Naive thymus-derived CD8-positive, alpha-beta T cell (primary cell): Measurements from ENCODE around the gene ADGRA1. TPM values are rescaled to one million over a fixed set of nuclear protein-coding genes. Genes with fewer than 3 reads are reported as not detected.
A peak's percentile ranks its signal among the peaks of the same experiment; 100 is the strongest.
"Not testable (repeated sequence)": the region's sequence is repeated elsewhere in the genome, so short reads cannot be mapped to it uniquely, and the experiment has no call there.

Source experiments
- ATAC-seq, 2 donors: fragments of 150-1000 bp; cut with Tn5 transposase in 1 of 2; sonication (Bioruptor Pico), chemical (Tn5 transposase) in 1 of 2; 1 replicate in 1 of 2; 2 replicates in 1 of 2; pipeline ENCODE4 v1.10.0; 2021; ENCODE audit warnings: mild to moderate bottlenecking in 2 of 2, moderate library complexity in 2 of 2
- POLR2A ChIA-PET: fragments of 350-600 bp; sonication (Branson Sonifier 250); formaldehyde crosslinking; loops from one replicate; lab custom pipeline; 2021; ENCODE audit warnings: antibody characterized with exemption; lab: Charles Lee
- DNase-seq, 10 donors: peaks; one replicate each; pipeline versions ENCODE4 v3.0.0 to v3.0.0-alpha.2; 2020 to 2022
- H3K27ac Mint-ChIP-seq, 10 donors: one replicate each; pipeline ENCODE4 v1.8.0; 2020 to 2022; ENCODE audit warnings: mild to moderate bottlenecking in 10 of 10, mixed read lengths in 10 of 10, moderate library complexity in 4 of 10, inconsistent platforms in 1 of 10
- H3K27me3 Mint-ChIP-seq, 5 donors: one replicate each; pipeline ENCODE4 v1.8.0; 2021 to 2022; ENCODE audit warnings: mixed read lengths in 5 of 5
- H3K36me3 Mint-ChIP-seq, 3 donors: one replicate each; pipeline ENCODE4 v1.8.0; 2020 to 2022; ENCODE audit warnings: mixed read lengths in 3 of 3, mild to moderate bottlenecking in 2 of 3, inconsistent platforms in 1 of 3
- H3K4me1 Mint-ChIP-seq, 4 donors: one replicate each; pipeline ENCODE4 v1.8.0; 2021 to 2022; ENCODE audit warnings: mixed read lengths in 4 of 4
- H3K4me3 Mint-ChIP-seq, 10 donors: one replicate each; pipeline ENCODE4 v1.8.0; 2020 to 2022; ENCODE audit warnings: mild to moderate bottlenecking in 10 of 10, mixed read lengths in 10 of 10, moderate library complexity in 6 of 10, inconsistent platforms in 1 of 10
- H3K9me3 Mint-ChIP-seq, 9 donors: one replicate each; pipeline ENCODE4 v1.8.0; 2020 to 2022; ENCODE audit warnings: mixed read lengths in 9 of 9, mild to moderate bottlenecking in 3 of 9, inconsistent platforms in 1 of 9, moderate library complexity in 1 of 9
- polyA plus RNA-seq, 3 donors: library from polyadenylated mRNA; unstranded; fragments of 300-500 nt; fragmentation: Illumina TruSeq; gene quantifications; one replicate each; pipeline ENCODE4 v1.2.3, GENCODE V29; 2021
- total RNA-seq, 8 experiments: library from RNA in 2 of 8; stranded (reverse) in 2 of 8; gene quantifications; one replicate each; pipeline ENCODE4 v1.2.3 and lab custom pipeline; 2021 to 2026

ADGRA1 gene
- total and polyA plus RNA-seq, 5 experiments from 2014 or later = not detected

DNA sequence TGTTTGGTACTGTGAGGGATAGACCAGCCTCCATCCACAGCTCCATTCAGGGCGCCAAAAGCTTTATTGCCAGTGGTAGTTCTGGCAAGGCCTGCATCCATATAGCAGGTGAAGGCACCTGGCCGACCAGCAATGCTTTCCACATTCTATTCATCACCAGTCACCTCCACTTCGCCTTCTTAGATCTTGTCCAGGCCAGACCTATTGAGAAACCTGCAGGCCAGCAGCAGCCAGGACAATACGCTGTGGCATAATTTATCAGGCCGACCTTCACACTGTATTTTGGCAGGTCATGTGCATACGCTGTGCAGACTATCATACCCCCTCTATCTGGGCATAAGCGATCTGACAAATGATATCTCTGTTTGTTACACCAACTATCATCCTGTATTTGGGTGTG lies 57.0 kb downstream of the ADGRA1 start:
- Mint-ChIP-seq H3K36me3 (peaks cover 0 to 27% (median 2%) of the 10 kb centered on the region in 3 donors), H3K27ac (no peak overlapping the region), H3K27me3 (peaks cover 43 to 63% (median 52%) of the 10 kb centered on the region in 5 donors), H3K4me1 (peaks cover 2 to 10% (median 5%) of the 10 kb centered on the region in 4 donors), H3K9me3 (peaks cover 4 to 34% (median 11%) of the 10 kb centered on the region in 9 donors), H3K4me3 (no peak overlapping the region)
- POLR2A ChIA-PET = no interaction called here
- DNase-seq (no peak), ATAC-seq (no peak)

DNA sequence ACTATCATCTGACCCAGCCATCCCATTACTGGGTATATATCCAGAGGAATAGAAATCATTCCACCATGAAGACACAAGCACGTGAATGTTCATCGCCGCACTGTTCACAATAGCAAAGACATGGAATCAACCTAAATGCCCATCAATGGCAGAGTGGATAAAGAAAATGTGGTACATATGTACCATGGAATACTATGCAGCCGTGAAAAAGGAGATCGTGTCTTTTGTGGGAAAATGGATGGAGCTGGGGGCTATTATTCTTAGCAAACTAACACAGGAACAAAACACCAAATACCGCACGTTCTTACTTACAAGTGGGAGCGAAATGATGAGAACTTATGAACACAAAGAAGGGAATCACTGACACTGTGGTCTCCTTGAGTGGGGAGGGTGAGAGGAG lies 62.5 kb downstream of the ADGRA1 start:
- peaks cover 35 to 69% (median 50%) of the 10 kb centered on the region in 5 donors for H3K27me3 Mint-ChIP-seq
- no peak for ATAC-seq

DNA sequence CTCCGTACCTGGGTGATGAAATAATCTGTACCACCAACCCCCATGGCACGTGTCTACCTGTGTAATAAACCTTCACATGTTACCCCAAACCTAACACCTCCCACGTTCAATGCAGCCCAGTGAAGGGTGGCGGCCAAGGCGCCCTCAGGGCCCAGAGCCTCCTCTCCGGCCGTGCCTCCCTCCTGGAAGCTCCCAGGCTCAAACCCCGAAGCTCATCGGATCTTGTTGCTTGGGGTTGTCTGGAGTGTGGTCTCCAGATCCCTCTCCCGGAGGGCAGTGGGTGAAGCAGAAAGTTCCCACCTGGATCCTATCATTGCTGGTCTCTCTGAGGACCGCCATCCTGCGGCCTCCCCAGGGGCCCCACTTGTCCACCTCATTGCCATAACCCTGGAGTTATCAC lies 62.9 kb downstream of the ADGRA1 start:
- POLR2A ChIA-PET = no interaction called here
- H3K27me3 Mint-ChIP-seq = peaks cover 33 to 65% (median 48%) of the 10 kb centered on the region in 5 donors

More for the DNA sequence above, 62.5 kb downstream of the ADGRA1 start:
- H3K4me1 Mint-ChIP-seq = no peaks in the 10 kb centered on the region
- H3K4me3 Mint-ChIP-seq = no peak overlapping the region
- POLR2A ChIA-PET = no interaction called here
- peaks cover 0 to 27% (median 2%) of the 10 kb centered on the region in 3 donors for H3K36me3 Mint-ChIP-seq
- H3K27ac Mint-ChIP-seq = no peak overlapping the region
- peaks cover 4 to 43% (median 11%) of the 10 kb centered on the region in 9 donors for H3K9me3 Mint-ChIP-seq
- DNase-seq = no peak

DNA sequence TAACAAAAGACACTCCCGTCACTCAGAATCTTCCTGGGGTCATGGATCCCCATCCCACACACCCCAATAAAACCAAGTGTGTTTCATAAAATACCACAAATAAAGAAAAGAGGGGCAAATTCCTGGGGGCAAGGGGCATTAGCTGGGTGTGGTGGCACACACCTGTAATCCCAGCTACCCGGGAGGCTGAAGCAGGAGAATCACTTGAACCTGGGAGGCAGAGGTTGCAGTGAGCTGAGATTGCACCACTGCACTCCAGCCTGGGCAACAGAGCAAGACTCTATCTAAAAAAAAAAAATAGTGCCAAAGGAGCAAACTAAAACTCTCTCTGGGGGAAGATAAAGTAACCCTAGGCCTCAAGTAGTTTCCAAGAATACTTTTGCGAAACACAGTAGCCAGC lies 63.3 kb downstream of the ADGRA1 start:
- Mint-ChIP-seq H3K36me3 (peaks cover 0 to 27% (median 2%) of the 10 kb centered on the region in 3 donors), H3K27ac (peak overlapping the region in 1 of 10 donors; percentile 11), H3K9me3 (peaks cover 4 to 42% (median 11%) of the 10 kb centered on the region in 9 donors), H3K27me3 (peaks cover 33 to 65% (median 48%) of the 10 kb centered on the region in 5 donors)
- POLR2A ChIA-PET, ATAC-seq, H3K4me3 Mint-ChIP-seq, DNase-seq, H3K4me1 Mint-ChIP-seq: not testable (repeated sequence)

More for the DNA sequence above, 62.9 kb downstream of the ADGRA1 start:
- H3K27ac Mint-ChIP-seq = peak overlapping the region in 1 of 10 donors; percentile 11
- peaks cover 4 to 43% (median 11%) of the 10 kb centered on the region in 9 donors for H3K9me3 Mint-ChIP-seq
- no peak for ATAC-seq
- peaks cover 0 to 27% (median 2%) of the 10 kb centered on the region in 3 donors for H3K36me3 Mint-ChIP-seq
- DNase-seq = no peak
- no peak overlapping the region for H3K4me3 Mint-ChIP-seq
- H3K4me1 Mint-ChIP-seq = no peaks in the 10 kb centered on the region

DNA sequence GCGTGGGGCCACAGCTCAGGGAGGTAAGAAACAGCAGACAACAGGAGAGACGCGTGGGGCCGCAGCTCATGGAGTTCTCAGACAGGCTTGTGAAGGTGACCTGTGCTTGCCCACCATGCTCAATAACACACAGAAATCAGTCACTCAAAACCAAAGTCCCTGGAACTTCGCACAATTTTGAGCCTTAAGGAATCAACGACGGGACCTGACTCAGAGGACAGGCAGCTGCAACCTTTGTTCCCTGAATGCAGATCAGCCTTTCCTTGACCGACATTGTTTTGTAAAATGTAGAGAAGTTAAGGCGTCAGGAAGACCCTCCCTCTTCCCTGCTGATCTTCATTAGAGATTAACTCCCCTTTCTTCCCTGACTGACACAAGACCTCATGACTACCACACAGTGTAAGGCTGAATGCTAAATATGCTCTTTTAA lies 63.8 kb downstream of the ADGRA1 start:
- no peak for ATAC-seq
- POLR2A ChIA-PET = no interaction called here
- Mint-ChIP-seq H3K9me3 (peaks cover 4 to 38% (median 11%) of the 10 kb centered on the region in 9 donors), H3K27me3 (peaks cover 29 to 60% (median 43%) of the 10 kb centered on the region in 5 donors), H3K27ac (no peak overlapping the region), H3K4me3 (no peak overlapping the region), H3K36me3 (peaks cover 0 to 23% (median 2%) of the 10 kb centered on the region in 3 donors), H3K4me1 (no peaks in the 10 kb centered on the region)
- no peak for DNase-seq

DNA sequence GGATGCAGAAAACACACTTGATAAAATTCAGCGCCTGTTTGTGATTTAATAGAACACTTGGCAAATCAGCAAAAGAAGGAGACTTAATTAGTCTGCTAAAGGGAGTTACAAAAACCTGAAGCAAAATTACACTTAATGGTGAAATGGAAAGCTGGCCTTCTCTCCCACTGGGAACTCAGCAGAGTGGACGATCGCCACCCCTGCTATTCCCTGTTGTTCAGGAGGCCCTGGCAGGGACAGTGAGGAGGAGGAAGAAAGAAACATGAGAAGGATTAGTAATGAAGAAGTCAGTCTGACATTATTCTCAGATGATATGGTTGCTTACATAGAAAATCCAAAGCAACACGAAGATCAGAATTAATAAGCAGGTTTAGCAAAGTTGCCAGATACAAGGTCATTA lies 66.7 kb downstream of the ADGRA1 start:
- Mint-ChIP-seq H3K27ac (no peak overlapping the region), H3K4me1 (no peaks in the 10 kb centered on the region), H3K4me3 (no peak overlapping the region), H3K9me3 (peaks cover 0 to 13% (median 0%) of the 10 kb centered on the region in 9 donors), H3K36me3 (no peaks in the 10 kb centered on the region), H3K27me3 (peaks cover 12 to 31% (median 28%) of the 10 kb centered on the region in 5 donors)
- ATAC-seq = no peak
- DNase-seq = no peak
- POLR2A ChIA-PET = no interaction called here

DNA sequence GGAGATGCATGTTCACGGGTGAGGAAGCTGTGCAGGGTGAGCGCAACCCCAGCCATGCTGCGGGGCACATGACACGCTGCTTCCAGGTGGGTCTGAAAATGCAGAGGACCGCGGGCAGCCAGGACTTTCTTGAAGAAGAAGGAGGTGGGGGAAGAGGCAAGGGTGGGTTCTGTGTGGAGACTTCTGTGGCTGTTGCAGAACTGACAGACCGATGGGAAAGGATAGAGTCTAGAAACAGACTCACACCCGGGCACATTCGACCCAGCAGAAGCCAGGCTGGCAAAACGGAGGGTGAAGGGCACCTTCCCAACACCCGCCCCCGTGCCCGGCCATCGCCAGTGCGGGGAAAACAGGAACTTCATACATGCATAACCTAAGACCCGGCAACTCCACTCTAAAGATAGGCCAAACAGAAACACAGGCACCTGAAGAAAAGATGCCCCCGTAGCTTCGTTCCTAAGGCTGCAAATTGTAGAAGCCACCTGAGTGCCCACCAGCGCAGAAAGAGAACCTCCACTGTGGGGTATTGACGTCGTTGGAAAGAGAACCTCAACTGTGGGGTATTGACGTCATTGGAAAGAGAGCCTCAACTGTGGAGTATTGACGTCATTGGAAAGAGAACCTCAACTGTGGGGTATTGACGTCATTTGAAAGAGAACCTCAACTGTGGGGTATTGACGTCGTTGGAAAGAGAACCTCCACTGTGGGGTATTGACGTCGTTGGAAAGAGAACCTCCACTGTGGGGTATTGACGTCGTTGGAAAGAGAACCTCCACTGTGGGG lies 67.5 kb downstream of the ADGRA1 start:
- H3K36me3 Mint-ChIP-seq = no peaks in the 10 kb centered on the region
- no peaks in the 10 kb centered on the region for H3K4me1 Mint-ChIP-seq
- peaks cover 5 to 24% (median 20%) of the 10 kb centered on the region in 5 donors for H3K27me3 Mint-ChIP-seq
- ATAC-seq (no peak), DNase-seq (no peak)
- peaks cover 0 to 5% (median 0%) of the 10 kb centered on the region in 9 donors for H3K9me3 Mint-ChIP-seq
- POLR2A ChIA-PET = no interaction called here
- H3K27ac Mint-ChIP-seq = no peak overlapping the region
- H3K4me3 Mint-ChIP-seq = no peak overlapping the region

DNA sequence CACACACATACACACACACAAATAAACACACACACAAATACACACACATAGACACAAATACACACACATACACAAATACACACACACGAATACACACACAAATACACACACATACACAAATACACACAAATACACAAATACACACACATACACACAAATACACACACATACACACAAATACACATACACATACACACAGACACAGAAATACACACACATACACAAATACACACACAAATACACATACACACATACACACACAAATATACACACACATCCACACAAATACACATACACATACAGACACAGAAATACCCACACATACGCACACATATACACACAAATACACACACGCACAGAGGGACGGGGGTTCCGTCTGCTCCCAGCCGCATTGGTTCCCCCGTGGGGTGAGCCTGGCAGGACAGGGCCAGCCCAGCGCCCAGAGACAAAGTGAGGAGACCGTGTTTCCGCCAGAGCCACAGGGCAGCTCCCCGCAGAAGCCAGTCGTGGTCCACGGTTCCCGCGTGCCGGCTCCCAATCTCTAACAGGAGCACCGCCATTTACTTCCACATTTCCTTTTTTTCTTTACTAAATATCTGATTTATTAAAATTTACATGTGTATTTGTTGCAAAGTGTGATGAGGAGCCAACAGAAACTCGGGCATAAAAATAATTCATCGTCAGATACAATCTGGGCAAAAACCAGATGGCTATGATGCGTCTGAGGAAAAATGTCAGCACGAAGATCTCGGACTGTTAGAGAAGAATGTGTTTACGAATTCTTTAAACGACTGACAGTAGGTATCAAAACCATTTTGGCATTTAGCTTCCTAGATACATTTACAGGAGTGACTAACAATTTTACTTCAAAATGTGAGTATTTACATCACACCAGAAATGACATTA lies 69.2 kb downstream of the ADGRA1 start:
- Mint-ChIP-seq H3K4me1 (no peaks in the 10 kb centered on the region), H3K27ac (no peak overlapping the region), H3K4me3 (peak overlapping the region in 1 of 10 donors; percentile 0), H3K9me3 (peaks cover 0 to 4% (median 0%) of the 10 kb centered on the region in 9 donors), H3K36me3 (no peaks in the 10 kb centered on the region), H3K27me3 (peaks cover 3 to 24% (median 10%) of the 10 kb centered on the region in 5 donors)
- no peak for DNase-seq
- ATAC-seq = no peak
- POLR2A ChIA-PET = no interaction called here

DNA sequence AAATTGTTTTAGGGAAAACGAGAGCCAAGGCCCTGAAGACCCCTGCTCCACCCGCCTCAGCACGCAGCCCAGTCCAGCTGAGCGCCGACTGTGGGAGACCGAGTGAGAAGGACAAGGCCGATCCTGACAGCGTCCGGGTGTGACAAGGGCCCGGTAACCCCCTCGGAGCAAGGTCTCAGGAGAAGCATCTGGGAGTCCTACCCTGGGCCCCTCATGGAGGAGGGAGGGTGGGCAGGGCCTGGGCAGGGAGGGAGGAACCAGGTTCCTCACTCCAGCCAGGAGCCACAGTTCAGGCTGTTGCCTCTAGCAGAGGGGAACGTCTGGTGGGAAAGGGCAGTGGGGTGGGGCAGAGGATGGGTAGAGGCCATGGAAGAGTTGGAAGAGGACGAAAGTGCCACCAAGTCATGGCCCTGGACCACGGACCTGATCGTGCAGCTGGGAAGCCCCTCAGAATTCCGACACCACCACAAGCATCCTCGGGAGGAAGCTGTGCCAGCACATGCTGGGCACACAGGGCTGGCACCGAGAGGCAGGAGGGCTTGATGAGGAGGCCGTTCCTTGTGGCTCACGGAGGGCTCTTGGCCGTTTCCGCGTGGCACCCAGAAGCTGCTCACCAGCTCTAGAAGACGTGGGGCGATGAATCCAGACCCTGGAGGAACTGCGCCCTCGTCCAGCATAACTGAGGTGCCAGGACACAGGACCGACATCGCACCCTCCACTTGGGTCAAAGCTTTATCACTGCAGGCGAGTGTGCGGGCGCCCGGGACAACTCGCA lies 70.1 kb downstream of the ADGRA1 start:
- Mint-ChIP-seq H3K4me1 (no peaks in the 10 kb centered on the region), H3K4me3 (peak overlapping the region in 2 of 10 donors; percentile 0 to 62), H3K9me3 (peaks cover 0 to 4% (median 0%) of the 10 kb centered on the region in 9 donors), H3K27ac (no peak overlapping the region), H3K27me3 (peaks cover 5 to 27% (median 11%) of the 10 kb centered on the region in 5 donors), H3K36me3 (no peaks in the 10 kb centered on the region)
- POLR2A ChIA-PET = no interaction called here
- ATAC-seq (no peak), DNase-seq (no peak)

DNA sequence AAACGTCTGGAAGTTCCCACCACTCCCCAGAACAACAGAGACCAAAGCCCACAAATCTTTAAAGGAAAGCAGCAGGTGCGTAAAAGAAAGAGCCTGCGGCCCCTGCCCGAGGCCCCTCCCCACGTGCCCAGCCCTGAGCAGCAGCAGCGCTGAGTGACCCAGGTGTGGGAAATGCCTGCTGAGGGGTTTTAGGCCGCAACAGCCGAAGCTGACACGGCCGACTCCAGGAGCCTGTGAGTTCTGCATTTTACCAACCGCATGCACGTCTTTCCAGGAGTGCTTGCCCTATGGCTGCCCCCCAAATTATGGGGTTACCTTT lies 70.7 kb downstream of the ADGRA1 start:
- POLR2A ChIA-PET = no interaction called here
- no peak for ATAC-seq
- no peak for DNase-seq
- H3K36me3 Mint-ChIP-seq = no peaks in the 10 kb centered on the region
- no peak overlapping the region for H3K27ac Mint-ChIP-seq
- peaks cover 7 to 32% (median 14%) of the 10 kb centered on the region in 5 donors for H3K27me3 Mint-ChIP-seq
- peak overlapping the region in 1 of 10 donors; percentile 62 for H3K4me3 Mint-ChIP-seq
- no peaks in the 10 kb centered on the region for H3K4me1 Mint-ChIP-seq
- H3K9me3 Mint-ChIP-seq = peaks cover 0 to 4% (median 0%) of the 10 kb centered on the region in 9 donors

DNA sequence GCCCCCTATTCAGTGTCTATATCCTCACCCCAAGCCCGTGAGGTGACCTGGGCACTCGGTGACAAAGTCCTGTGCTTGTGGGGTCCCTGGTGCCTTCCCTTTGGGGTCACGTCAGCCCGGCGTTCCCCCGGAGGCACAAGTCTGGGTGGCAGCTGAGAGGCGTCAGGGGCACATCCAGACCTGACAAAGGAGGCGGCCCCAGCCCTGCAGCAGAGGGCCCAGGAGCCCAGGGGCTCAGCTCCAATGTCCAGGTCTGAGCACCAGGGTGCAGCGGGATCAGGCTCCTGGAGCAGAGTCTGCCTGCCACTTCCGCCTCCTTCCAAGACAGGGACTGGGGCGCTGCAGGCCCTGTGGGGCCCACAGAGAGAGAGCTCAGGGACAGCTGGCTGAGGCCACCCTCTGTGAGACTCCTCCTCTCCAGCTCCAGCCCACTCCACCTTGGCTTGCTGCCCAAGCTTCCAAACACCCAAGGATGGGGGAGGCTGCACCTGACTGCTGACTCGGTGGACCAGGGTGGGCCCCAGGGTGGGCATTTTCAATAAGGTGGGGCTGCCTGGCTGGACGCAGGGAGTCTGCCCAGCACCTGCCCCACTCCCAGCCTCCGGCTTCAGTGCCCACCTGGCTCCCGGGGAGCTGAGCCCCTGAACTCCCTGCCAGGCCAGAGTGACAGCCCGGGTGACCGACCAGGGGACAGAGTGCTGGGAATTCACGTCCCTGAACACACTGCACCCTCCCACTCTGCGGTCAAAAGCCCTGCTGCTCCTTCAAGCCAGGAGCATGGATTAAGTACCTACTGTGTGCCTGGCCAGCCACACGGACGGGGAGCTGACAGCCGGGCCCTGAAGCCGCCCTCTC lies 71.3 kb downstream of the ADGRA1 start:
- H3K36me3 Mint-ChIP-seq = no peaks in the 10 kb centered on the region
- ATAC-seq (no peak), DNase-seq (no peak)
- H3K4me1 Mint-ChIP-seq = no peaks in the 10 kb centered on the region
- H3K27ac Mint-ChIP-seq = no peak overlapping the region
- H3K9me3 Mint-ChIP-seq = peaks cover 0 to 4% (median 0%) of the 10 kb centered on the region in 9 donors
- peaks cover 7 to 34% (median 17%) of the 10 kb centered on the region in 5 donors for H3K27me3 Mint-ChIP-seq
- POLR2A ChIA-PET = no interaction called here
- H3K4me3 Mint-ChIP-seq = peak overlapping the region in 5 of 10 donors; percentile 14 to 45 (median 18)
